ENCODE data around the gene RAB5B. TPM values are rescaled to one million over a fixed set of nuclear protein-coding genes. Genes with fewer than 3 reads are reported as not detected.

The RAB5B gene
- total RNA-seq, 4 donors from 2014 or later: 116 to 189 (median 138) TPM

- peaks cover 34 to 77% (median 61%) of the 10 kb centered on the region in 4 donors for H3K4me1 ChIP-seq
- no peaks in the 10 kb centered on the region for H3K9me3 ChIP-seq
- no peaks in the 10 kb centered on the region for H3K36me3 ChIP-seq
- 0% methylated on average over 19 of the region's 60 CpGs for WGBS
- no peak for DNase-seq (ENCODE audit: extremely low spot score)
- TF ChIP-seq, protein P1, sequence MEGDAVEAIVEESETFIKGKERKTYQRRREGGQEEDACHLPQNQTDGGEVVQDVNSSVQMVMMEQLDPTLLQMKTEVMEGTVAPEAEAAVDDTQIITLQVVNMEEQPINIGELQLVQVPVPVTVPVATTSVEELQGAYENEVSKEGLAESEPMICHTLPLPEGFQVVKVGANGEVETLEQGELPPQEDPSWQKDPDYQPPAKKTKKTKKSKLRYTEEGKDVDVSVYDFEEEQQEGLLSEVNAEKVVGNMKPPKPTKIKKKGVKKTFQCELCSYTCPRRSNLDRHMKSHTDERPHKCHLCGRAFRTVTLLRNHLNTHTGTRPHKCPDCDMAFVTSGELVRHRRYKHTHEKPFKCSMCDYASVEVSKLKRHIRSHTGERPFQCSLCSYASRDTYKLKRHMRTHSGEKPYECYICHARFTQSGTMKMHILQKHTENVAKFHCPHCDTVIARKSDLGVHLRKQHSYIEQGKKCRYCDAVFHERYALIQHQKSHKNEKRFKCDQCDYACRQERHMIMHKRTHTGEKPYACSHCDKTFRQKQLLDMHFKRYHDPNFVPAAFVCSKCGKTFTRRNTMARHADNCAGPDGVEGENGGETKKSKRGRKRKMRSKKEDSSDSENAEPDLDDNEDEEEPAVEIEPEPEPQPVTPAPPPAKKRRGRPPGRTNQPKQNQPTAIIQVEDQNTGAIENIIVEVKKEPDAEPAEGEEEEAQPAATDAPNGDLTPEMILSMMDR (IDR thresholded peaks at IDR 0.05): no peak
- peak; percentile 41 to 65 for TF ChIP-seq POLR2AphosphoS5 (IDR thresholded peaks at IDR 0.05)
- peak overlapping the region; percentile 86 to 97 (median 88) for H3K27ac ChIP-seq (replicated peaks in 1 of 4)
- intact Hi-C loops (cut with DNase I): loop anchor here (5.0 kb wide), 1 partner anchor 35 kb away; the partner anchor contains the start of genes CDK2 and PMEL
- H3K27me3 ChIP-seq: no peaks in the 10 kb centered on the region
- H3K4me3 ChIP-seq: peak overlapping the region; percentile 67 to 82 (median 76)
Observed at GRCh38 chr12:55931780-55932550, 41.9 kb upstream of the RAB5B start.

DNA sequence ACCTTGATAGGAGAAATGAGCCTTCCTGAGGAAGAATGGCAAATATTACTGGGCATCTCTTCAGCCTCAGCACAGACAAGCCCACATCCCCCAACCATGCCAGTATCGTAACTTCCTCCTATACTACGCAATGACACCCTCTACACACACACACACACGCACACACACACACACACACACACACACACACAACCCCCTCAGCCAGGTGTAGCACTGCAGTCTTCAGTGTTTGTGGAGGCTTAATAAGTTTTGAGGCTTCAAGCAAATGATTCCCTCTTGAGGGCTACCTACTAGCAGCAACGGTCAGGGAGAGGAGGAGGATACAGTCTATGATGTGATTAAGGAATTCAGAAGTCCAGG is 41.3 kb upstream of the RAB5B start:
- peak overlapping the region; percentile 86 to 97 (median 88) for H3K27ac ChIP-seq (replicated peaks in 1 of 4)
- no peaks in the 10 kb centered on the region for H3K36me3 ChIP-seq
- 19% methylated on average over 4 of the region's 4 CpGs for WGBS
- no peak for DNase-seq (ENCODE audit: extremely low spot score)
- intact Hi-C loops (cut with DNase I): loop anchor here (5.0 kb wide), 1 partner anchor 35 kb away; the partner anchor contains the start of genes CDK2 and PMEL
- no peaks in the 10 kb centered on the region for H3K9me3 ChIP-seq
- H3K4me1 ChIP-seq: peaks cover 34 to 77% (median 61%) of the 10 kb centered on the region in 4 donors
- H3K4me3 ChIP-seq: peak overlapping the region; percentile 67 to 82 (median 76)
- H3K27me3 ChIP-seq: no peaks in the 10 kb centered on the region
- no peak for TF ChIP-seq EP300 (IDR thresholded peaks at IDR 0.05)
- no peak for TF ChIP-seq POLR2A (IDR thresholded peaks at IDR 0.05; ENCODE audit: low read depth)

GRCh38 chr12:55933169-55933798 is 40.6 kb upstream of the RAB5B start:
- TF ChIP-seq POLR2A (IDR thresholded peaks at IDR 0.05; ENCODE audit: low read depth) (no peak), POLR2AphosphoS5 (IDR thresholded peaks at IDR 0.05) (peak; percentile 18 to 26), EP300 (IDR thresholded peaks at IDR 0.05) (no peak)
- TF ChIP-seq, protein P1 (IDR thresholded peaks at IDR 0.05): no peak
- no peak for DNase-seq (ENCODE audit: extremely low spot score)
- H3K36me3 ChIP-seq: peaks cover 0 to 5% (median 0%) of the 10 kb centered on the region in 4 donors
- no peaks in the 10 kb centered on the region for H3K27me3 ChIP-seq
- H3K9me3 ChIP-seq: no peaks in the 10 kb centered on the region
- H3K4me3 ChIP-seq: peak overlapping the region in 3 of 4 donors; percentile 67 to 82 (median 79)
- 64% methylated on average over 7 of the region's 7 CpGs for WGBS
- H3K27ac ChIP-seq (replicated peaks in 1 of 4): peak overlapping the region in 1 of 4 donors; percentile 89
- H3K4me1 ChIP-seq: peaks cover 31 to 72% (median 56%) of the 10 kb centered on the region in 4 donors
- intact Hi-C loops (cut with DNase I): loop anchor here (5.0 kb wide), 1 partner anchor 34 kb away; the partner anchor contains the start of genes CDK2 and PMEL

GRCh38 chr12:55933799-55934742 is 39.8 kb upstream of the RAB5B start:
- 100% methylated on average over 1 of the region's 1 CpG for WGBS
- H3K27ac ChIP-seq (replicated peaks in 1 of 4): no peak overlapping the region
- H3K9me3 ChIP-seq: no peaks in the 10 kb centered on the region
- no peak overlapping the region for H3K4me3 ChIP-seq
- H3K36me3 ChIP-seq: peaks cover 0 to 6% (median 0%) of the 10 kb centered on the region in 4 donors
- H3K4me1 ChIP-seq: peaks cover 23 to 64% (median 48%) of the 10 kb centered on the region in 4 donors
- TF ChIP-seq, protein P1 (IDR thresholded peaks at IDR 0.05): no peak
- no peak for TF ChIP-seq POLR2AphosphoS5 (IDR thresholded peaks at IDR 0.05)
- no peak for TF ChIP-seq POLR2A (IDR thresholded peaks at IDR 0.05; ENCODE audit: low read depth)
- TF ChIP-seq EP300 (IDR thresholded peaks at IDR 0.05): no peak
- intact Hi-C loops (cut with DNase I): loop anchor here (5.0 kb wide), 1 partner anchor 33 kb away; the partner anchor contains the start of genes CDK2 and PMEL
- no peaks in the 10 kb centered on the region for H3K27me3 ChIP-seq
- DNase-seq (ENCODE audit: extremely low spot score): no peak

All from esophagus muscularis mucosa (tissue), 4 donors.